NCI-H446 treated with DMSO at 0.1 percent for 48 hours (cell line): ENCODE data around the gene NTSR1.
"Not testable (repeated sequence)": the region's sequence is repeated elsewhere in the genome, so short reads cannot be mapped to it uniquely, and the experiment has no call there.

Experiments
- DNase-seq: peaks from one replicate; lab custom pipeline; 2025; lab: John Stamatoyannopoulos, UW

The NTSR1 gene

DNA sequence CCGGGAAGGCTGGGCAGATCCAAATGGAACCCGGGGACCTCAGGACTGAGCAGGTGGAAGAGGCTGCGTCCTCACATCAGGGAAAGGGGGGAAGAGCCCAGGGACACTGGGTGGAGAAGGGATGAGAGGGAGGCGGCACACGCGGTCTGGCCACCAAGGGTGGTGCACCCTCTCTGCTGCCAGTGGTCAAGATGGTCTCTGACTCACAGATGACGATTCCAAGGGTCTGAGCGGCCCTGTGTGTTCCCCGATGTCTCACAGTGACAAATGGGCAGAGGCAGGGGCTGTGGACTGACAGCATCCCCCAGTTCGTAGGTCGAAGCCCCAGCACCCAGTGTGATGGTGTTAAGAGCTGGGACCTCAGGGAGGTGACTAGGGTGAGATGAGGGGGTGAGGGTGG, 34.3 kb upstream of the NTSR1 start:
- no peak for DNase-seq

DNA sequence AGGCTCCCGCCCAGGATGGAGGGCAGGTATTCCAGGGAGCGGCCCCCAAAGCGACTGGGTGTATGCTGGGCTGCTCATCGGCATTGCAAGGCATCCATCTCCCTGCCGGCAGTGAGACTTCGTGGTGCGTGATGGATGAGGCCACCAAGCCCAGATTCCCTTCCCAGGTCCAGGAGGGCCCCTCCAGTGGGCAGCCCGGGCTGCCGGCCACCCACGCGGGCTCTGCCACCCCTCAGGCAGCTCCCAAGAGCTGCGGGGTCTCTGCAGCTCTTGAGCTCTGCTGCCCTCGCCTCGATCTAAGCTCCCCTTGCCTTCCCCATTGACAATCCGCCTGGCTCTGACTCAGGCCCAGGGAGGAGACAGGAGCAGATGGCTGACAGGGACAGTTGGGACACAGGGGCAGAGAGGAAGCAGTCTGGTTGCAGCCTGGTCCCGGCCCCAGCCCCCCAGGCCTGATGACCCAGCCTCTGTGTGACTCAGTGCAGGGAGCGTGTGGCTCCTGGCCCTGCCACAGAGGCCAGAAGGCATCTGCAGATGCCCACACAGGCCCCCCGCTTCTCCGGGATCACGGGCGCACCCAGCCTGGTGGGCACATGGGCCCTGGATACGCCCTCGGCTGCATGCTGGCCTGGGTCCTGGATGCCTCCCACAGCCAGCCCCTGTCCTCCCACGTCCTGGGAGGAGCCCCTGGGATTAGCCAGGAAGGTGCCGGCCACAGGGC, 33.3 kb upstream of the NTSR1 start:
- no peak for DNase-seq

DNA sequence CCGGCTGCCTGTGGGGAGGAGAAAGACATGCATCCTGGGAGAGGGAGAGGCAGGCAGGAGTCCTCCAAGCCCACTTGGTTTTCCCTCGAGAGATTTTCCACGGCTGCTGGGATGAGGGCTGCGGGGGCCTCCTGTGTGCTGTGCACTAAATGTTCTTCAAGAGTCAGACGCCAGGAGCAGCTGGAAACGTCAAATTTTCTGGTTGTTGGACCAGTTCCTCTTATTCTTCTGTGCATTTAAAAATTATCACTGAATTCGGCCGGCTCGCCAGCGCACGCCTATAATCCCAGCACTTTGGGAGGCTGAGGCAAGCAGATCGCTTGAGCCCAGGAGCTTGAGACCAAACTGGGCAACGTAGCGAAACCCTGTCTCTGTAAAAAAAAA, 32.8 kb upstream of the NTSR1 start:
- DNase-seq: no peak

DNA sequence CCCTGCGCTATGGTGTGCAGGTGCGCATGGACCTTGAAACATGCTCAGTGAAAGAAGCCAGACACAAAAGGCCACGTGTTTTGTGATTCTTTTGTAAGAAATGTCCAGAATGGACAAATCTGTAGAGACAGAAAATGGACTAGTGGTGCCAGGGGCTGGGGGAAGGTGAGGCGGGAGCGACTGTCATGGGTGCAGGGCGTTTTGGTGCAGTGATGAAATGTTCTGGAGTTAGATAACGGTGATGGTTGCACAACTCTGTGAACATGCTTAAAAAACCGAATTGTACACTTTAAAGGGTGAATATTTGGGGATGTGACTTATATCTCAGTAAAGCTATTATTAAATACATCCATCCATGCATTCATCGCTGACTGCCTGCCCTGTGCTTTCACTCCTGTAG, 31.7 kb upstream of the NTSR1 start:
- DNase-seq: no peak

DNA sequence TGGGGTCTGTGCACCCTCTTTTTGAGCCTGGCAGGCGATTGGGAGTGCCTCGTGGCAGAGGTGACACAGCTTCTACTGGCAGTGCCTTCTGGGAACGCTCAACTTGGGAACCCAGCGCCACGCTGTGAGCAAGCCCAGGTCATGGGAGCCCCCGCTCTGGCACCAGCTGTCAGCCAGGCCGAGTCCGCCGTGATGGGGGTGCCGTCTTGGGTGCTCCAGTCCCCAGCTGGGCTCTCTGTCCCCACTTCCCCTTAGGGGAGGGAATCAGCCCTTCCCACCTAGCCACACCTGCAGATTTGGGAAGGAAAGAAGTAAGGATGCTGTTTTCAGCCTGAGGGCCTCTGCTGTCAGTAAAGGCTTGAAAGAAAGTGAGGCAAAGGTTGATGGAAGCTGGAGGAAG, 31.0 kb upstream of the NTSR1 start:
- DNase-seq: no peak

DNA sequence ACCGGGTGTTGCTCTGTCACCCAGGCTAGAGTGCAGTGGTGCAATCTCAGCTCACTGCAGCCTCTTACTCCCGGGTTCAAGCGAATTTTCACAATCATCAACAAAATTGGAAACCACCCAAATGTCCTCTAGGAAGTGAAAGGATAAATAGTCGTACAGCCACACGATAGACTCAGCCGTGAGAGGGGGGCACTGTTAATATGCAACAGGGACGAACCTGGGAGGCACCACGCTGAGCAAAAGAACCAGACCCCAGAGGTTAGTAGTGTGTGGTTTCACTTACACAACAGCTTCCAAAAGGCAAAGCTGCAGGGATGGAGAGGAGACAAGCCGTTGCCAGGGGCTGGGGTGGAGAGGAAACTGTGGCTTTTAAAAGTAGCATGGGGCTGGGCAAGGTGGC, 30.1 kb upstream of the NTSR1 start:
- DNase-seq: no peak

DNA sequence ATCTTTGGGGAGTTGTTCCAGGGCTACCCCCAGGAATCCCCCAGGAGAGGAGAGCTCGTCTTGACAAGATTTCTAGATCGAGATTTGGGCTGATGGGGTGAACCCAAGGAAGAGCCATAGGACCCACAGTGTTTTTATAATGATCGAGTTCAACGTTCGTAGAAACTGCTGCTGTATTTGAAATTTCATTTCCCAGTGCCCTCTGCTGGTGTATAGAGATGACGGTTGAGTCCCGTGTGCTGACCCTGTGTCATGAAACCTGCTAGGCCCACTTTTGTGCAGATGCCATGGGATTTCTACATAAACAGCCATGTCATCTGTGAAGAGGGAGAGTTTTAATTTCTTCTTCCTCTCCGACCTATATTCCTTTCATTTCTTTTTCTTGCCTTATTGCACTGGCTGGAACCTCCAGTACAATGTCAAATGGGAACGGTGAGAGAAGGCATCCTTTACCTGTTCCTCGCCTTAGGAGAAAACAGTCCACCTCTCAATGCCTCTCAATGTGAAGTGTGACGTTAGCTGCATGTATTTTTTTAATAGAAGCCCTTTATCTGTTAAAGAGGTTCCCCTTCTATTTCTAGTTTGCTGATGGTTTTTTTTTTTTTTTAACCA, 28.6 kb upstream of the NTSR1 start:
- DNase-seq: no peak

DNA sequence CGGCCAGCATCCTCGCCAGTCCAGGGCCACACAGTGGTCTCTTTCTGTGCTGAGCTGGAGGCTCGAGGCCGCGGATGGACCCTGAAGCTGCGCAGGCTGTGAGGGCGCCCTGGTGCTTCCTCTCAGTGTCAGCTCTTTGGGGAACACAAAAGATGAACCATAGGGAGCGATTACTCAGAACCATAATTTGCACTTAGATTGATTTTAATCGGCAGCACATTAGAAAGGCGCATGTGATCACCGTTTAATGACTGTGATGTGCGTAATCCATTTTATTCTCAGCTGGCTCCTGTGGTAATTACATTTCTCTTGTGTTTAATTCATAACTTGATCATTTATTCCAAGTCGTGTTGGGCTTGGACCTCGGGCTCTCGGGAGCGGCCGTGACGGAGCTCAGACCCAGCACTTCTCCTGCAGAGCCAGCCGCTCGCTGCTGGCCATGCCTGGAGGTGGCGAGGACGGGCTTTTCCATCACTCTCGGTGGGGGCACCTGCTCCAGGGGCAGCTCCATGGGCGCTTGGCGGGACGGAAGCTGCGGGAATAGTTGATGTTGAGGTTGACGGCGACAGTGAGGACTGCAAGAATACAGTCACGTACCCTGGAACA, 25.6 kb upstream of the NTSR1 start:
- no peak for DNase-seq

DNA sequence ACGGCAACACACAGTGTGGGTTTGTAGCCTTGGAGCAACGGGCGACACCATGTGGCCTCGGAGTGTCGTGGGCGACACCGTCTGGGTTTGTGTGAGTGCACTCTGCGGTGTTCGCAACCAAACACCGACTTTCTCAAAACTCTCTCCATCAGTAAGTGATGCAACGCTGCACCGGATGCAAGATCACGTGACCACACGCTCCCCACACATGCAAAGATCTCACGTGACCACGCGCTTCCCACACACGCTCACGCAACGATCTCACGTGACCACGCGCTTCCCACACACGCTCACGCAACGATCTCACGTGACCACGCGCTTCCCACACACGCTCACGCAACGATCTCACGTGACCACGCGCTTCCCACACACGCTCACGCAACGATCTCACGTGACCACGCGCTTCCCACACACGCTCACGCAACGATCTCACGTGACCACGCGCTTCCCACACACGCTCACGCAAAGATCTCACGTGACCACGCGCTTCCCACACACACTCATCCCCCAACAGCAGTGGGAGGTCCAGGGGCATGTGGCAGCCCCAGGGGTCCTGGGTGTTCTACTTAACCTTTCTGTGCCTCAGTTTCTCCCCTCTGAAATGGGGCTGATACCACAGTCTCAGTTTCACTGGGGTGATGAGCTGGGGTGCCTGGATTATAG, 24.8 kb upstream of the NTSR1 start:
- not testable (repeated sequence) for DNase-seq

DNA sequence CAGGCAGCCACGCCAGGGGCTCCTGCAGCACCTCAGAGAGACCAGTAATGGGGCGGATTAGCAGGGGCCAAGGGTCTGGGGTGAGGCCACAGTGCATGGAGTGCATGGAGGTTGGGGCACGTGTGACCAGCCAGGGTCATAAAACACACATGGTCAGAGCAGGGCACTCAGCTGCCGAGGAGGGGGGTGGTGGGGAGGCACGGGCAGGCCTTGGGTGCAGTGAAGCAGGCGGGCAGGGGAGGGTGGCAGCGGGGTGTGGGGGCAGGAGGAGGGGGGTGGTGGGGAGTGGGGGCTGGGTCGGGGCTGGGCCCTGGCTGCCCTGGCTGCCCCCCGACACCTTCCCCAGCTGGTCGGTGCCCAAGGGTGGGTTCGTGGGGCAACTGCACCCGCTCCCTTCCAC, 23.7 kb upstream of the NTSR1 start:
- DNase-seq: no peak

DNA sequence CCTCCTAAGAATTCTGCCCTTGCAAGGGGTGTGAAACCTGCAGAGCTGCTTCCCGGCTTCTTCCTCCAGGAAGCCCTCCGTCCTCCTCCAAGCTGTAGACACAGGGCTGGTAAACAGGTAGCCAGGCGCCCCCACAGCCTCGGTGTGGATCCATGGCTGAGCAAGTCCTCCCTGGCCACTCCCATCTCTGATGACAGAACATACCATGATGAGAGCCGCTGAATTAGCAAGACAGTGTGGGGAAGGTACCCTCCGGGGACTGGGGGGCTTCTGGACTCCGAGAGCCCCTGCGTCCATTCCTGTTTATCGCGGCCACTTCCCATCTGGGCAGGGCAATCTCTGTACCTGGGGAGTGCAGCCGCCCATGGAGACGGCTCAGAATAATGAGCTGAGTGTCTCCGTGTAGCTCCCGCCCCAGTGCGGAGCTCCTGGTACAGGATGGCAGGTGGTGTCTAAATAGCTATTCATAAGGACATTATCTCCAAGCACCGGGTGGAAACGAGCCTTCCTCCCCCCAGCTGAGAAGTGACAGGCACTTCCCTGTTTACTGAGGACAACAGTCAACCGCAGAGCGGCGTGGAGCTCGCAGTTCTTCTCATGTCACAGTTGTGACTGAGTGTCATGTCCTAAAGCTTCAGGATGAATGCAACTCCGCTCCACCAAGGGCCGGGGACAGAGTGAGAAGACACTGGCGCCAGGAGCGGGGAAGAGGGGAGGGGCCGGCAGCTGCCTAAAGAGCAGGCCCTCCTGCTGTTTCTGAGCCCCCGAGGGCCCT, 22.7 kb upstream of the NTSR1 start:
- no peak for DNase-seq

DNA sequence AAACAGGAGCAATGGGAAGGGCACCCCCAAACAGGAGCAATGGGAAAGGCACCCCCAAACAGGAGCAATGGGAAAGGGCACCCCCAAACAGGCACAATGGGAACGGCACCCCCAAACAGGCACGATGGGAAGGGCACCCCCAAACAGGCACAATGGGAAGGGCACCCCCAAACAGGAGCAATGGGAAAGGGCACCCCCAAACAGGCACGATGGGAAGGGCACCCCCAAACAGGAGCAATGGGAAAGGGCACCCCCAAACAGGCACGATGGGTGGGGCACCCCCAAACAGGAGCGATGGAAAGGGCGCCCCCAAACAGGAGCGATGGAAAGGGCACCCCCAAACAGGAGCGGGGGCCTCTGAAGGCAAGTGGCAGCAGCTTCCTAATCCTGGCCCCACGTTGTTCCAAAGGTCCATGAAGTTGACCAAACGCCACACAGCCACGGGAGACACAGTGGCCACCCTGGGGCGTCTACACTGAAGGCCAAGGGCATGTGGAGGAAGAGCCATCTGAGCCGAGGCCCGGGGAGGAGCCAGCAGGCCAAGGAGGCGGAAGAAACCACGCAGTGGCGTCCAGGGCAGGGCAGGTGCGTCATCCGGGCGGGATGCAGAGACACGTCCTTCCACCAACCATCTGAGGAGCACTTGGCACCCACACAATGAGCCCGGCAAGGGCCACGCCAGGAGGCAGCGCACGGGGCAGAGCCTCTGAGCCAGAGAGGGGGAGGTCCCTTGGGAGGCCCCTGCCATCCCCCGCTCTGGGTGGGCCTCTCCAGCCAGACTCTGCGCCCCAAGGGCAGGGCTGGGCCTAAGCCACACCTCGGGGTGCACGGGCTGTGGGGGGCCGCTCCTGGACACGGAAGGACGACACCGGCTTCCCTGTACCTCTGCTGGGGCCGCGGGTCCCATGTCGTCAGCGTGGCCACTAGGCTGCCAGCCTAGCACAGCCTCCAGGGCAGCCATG, 21.5 kb upstream of the NTSR1 start:
- DNase-seq: no peak

DNA sequence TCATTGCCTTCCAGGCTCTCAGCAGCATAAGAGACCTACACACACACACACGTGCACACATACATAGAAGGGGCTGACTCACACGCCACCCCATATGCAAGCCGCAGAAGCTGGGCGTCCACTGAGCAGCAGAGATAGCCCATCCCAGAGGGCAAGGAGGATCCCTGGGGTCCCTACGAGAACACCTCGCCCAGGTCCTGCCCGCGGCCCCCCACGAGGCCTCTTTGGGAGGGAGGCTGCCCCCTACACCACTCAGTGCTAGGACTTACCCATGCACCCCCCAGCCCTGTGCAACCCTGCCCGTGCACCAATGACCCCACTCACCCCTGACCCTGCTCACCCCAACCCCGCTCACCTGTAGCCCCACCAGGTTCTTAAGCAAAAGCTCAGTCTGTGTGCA, 20.6 kb upstream of the NTSR1 start:
- DNase-seq: no peak

DNA sequence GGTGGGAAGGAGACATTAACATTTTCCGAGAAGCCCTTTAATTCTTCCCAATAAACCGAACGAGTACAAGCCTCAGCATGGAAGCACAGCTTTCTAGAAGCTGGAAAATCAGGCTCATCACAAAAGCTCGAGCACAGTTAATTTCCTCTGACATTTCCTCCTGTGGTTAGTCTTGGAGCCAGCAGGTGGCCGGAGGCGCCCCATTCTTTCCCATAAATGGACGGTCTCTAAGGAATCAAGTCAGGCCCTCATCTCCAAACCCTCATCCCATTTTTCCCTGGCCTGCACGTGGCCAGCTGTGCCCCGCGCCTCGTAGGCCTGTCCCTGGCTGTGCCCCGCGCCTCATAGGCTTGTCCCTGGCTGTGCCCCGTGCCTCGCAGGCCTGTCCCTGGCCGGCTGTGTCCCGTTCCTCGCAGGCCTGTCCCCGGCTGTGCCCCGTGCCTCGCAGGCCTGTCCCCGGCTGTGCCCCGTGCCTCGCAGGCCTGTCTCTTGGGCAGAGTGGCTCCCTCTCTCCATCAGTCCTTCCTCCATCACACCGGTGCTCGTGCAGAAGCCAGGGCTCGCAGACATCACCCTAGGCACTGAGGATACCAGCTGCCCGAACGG, 19.7 kb upstream of the NTSR1 start:
- DNase-seq: no peak

DNA sequence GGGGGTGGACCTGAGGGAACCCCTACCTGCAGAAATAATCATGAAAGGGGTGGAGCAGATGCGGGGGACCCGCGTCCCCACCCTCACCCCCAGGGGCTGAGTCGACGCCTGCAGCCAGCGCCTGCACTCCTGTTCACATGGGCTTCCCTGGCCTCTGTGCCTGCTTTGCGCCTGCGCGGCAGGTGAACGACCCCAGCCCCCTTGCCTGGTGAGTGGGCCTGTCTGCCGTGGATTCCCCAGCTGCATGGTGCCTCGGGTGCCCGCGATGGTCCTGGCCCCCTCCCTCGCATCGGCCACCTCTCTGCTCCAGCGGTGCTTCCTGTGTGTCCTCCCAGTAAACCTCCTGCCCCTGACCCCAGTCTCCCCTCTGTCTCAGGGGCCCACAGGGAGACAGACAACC, 18.8 kb upstream of the NTSR1 start:
- no peak for DNase-seq

DNA sequence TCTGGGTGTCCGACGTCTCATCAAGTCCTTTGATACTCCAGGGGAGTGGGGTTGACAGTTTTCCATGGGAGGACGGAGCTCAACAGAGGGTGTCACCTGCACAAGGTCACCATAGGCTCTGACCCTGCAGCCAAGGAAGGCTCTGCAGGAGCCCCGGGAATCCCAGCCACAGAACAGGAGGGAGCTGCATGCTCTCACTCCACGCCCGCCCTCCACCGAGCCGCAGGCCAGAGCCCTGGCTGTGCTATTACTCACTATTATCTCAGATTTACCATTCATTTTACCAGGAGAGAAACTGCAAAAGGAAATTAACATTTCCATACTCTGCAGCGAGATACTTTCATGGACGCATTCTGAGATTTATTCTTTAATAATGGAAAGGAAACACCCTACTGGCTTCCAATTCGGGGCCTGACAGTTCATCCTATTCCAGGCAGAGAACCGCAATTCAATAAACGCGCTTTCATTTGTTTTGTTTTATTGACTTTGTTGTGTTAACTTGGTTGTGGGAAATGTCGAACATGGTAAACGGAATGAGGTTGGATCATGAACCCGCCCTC, 18.3 kb upstream of the NTSR1 start:
- no peak for DNase-seq

DNA sequence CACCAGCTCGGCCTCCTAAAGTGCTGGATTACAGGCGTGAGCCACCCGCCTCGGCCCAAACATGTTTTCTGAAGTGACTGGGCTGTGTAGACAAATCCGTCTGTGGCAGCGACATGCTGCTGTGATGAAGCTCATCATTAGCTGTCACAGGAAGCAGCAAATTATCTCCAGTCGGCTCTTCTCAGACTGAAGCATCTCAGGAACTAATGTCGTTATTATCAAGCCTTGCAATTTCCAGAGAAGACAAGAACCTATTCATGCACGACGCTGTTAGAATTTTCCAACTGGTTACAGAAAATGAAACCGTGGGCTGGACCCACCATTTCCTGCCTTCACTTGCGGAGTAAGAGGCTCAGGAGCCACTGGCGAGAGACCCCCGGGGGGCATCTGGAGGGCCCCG, 17.1 kb upstream of the NTSR1 start:
- DNase-seq: no peak

DNA sequence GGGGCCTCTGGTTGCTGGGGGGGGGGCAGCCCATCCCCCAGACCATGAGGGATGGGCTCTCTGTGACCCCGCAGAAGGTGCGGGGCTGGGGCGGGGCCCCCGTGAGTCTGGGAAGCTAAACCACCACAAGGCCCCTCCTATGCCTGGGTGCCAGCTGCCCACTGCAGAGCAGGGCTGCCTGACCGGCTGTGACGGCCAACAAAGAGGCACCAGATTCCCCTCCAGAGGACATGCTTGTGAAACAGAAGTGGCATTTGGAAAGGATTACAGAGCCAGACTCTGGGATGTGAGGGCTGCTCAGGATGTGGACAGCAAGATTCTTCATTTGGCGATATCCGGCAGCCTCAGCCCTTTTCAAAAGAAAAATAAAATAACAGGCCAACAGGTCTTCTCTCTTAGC, 16.5 kb upstream of the NTSR1 start:
- DNase-seq: no peak

DNA sequence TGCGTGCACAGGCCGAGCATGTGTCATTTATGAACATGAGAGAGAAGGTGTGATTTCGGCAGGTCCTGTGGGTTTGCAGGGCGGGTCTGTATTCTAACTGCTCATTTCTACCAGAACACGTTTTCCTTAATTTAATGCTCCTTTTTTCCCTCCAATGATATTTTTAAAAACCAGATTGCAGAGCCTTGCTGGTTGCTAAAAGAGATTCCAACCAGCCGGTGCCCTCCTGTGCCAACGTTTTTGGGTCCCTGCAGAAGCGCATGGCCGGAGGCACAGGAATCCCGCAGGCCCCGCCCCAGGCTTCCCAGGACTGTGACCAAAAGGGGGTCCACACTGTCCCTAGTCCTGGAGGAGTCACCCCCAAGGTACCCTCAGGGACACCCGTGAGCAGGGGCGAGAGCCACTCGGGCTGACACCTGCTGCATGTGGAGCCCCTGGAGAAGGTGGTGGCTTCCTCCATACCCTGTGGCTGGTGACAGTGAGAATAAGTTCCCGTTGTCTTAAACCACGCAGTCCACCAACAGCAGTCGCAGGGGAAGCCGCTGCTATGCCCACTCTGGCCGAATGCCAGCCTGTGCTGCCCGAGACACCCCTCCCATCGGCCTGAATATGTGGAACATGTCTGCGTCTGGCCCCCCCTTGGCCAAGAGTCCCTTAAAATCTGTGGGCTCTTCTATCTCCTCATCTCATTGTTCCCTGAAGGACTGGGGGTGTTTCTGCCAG, 15.7 kb upstream of the NTSR1 start:
- no peak for DNase-seq

DNA sequence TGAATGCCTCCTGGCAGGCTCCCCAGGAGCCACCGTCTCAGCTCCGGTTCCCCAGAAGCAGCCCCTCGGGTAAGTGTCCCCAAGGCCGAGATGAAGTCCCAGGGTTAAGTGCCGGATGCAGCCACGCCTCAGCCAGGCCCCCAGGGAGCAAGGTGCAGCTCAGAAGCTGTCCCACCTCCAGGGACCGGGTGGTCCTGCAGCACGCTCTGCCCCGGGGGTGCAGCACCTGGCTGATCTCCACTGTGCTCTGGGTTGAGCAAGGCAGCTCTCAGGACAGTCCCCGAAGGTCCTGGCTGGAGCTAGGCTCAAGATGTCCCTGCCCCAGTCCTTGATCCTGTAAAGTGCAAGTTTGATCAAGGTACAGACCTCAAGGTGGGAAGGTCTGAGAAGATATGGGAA, 15.1 kb upstream of the NTSR1 start:
- DNase-seq: no peak
